Spleen (tissue), 7 donors: ENCODE measurements around the gene RSPO4.

ENCODE experiments used
- CTCF ChIP-seq, 11 experiments: fragments of 200-600 bp in 7 of 11; fragments of 450-650 bp in 4 of 11; sonication (generic) in 4 of 11; IDR thresholded peaks in 8 of 11; conservative IDR thresholded peaks in 3 of 11; 1 replicate in 7 of 11; 2 replicates in 4 of 11; pipeline versions ENCODE4 v1.4.0 to v1.8.0; 2016 to 2021; ENCODE audit warnings: antibody characterized with exemption in 11 of 11, inconsistent platforms in 4 of 11, mild to moderate bottlenecking in 1 of 11
- POLR2A ChIP-seq, 3 donors: fragments of 450-650 bp; IDR thresholded peaks; one replicate each; pipeline ENCODE4 v1.5.1; 2017; ENCODE audit warnings: antibody characterized with exemption in 3 of 3, mild to moderate bottlenecking in 1 of 3
- POLR2AphosphoS5 ChIP-seq, 3 donors: sonication (generic); formaldehyde crosslinking; IDR thresholded peaks; one replicate each; pipeline ENCODE4 v1.5.1; 2017; ENCODE audit warnings: antibody characterized with exemption in 3 of 3
- donor health status: DM: no; HTN: no; CAD: no; lungs with moderate emphysema.
- donor health status: DM: no; HTN: no; CAD: no.
- donor health status: DM: no; HTN: no; CAD: no.

- no peak for TF ChIP-seq CTCF (IDR thresholded peaks at IDR 0.05 in 8 of 11, conservative IDR thresholded peaks at IDR 0.05 in 3 of 11)
- no peak for TF ChIP-seq POLR2AphosphoS5 (IDR thresholded peaks at IDR 0.05)
- no peak for TF ChIP-seq POLR2A (IDR thresholded peaks at IDR 0.05)
Measured at GRCh38 chr20:987677-988076, 14.4 kb downstream of the RSPO4 start.
